ENCODE measurements around the gene MED29.

The MED29 gene

GRCh38 chr19:39417463-39418181, 26.4 kb downstream of the MED29 start:
- peaks cover 4 to 9% of the 10 kb centered on the region in 2 donors for H3K4me1 ChIP-seq (ENCODE audit: control insufficient read depth in 2 of 2, insufficient read depth in 2 of 2, low read length in 2 of 2)
- no peak overlapping the region for H3K9ac ChIP-seq (ENCODE audit: low read depth in 1 of 2, low read length in 2 of 2)
- H3K4me3 ChIP-seq (ENCODE audit: low read length in 2 of 2), result no peak overlapping the region
- H3K27ac ChIP-seq (ENCODE audit: low read depth in 2 of 2, low read length in 2 of 2), result no peak overlapping the region
- H3K27me3 ChIP-seq (ENCODE audit: control insufficient read depth in 2 of 2, insufficient read depth in 2 of 2, low read length in 2 of 2), result peaks cover 2 to 7% of the 10 kb centered on the region in 2 donors
- H3K36me3 ChIP-seq (ENCODE audit: control insufficient read depth in 2 of 2, insufficient read depth in 2 of 2, low read length in 2 of 2), result peaks cover 0 to 6% of the 10 kb centered on the region in 2 donors
- H3K9me3 ChIP-seq (ENCODE audit: control insufficient read depth in 2 of 2, low read length in 2 of 2), result no peaks in the 10 kb centered on the region

GRCh38 chr19:39419003-39419402, 27.8 kb downstream of the MED29 start:
- no peaks in the 10 kb centered on the region for H3K27me3 ChIP-seq (ENCODE audit: control insufficient read depth in 2 of 2, insufficient read depth in 2 of 2, low read length in 2 of 2)
- H3K9me3 ChIP-seq (ENCODE audit: control insufficient read depth in 2 of 2, low read length in 2 of 2), result no peaks in the 10 kb centered on the region
- H3K9ac ChIP-seq (ENCODE audit: low read depth in 1 of 2, low read length in 2 of 2), result no peak overlapping the region
- no peak overlapping the region for H3K27ac ChIP-seq (ENCODE audit: low read depth in 2 of 2, low read length in 2 of 2)
- peaks cover 0 to 8% of the 10 kb centered on the region in 2 donors for H3K4me1 ChIP-seq (ENCODE audit: control insufficient read depth in 2 of 2, insufficient read depth in 2 of 2, low read length in 2 of 2)
- H3K36me3 ChIP-seq (ENCODE audit: control insufficient read depth in 2 of 2, insufficient read depth in 2 of 2, low read length in 2 of 2), result peaks cover 0 to 6% of the 10 kb centered on the region in 2 donors
- H3K4me3 ChIP-seq (ENCODE audit: low read length in 2 of 2), result no peak overlapping the region

- Histone ChIP-seq H3K27me3 (ENCODE audit: control insufficient read depth in 2 of 2, insufficient read depth in 2 of 2, low read length in 2 of 2) (no peaks in the 10 kb centered on the region), H3K4me1 (ENCODE audit: control insufficient read depth in 2 of 2, insufficient read depth in 2 of 2, low read length in 2 of 2) (peaks cover 0 to 3% of the 10 kb centered on the region in 2 donors), H3K4me3 (ENCODE audit: low read length in 2 of 2) (no peak overlapping the region), H3K9me3 (ENCODE audit: control insufficient read depth in 2 of 2, low read length in 2 of 2) (no peaks in the 10 kb centered on the region), H3K36me3 (ENCODE audit: control insufficient read depth in 2 of 2, insufficient read depth in 2 of 2, low read length in 2 of 2) (peaks cover 0 to 6% of the 10 kb centered on the region in 2 donors), H3K27ac (ENCODE audit: low read depth in 2 of 2, low read length in 2 of 2) (no peak overlapping the region), H3K9ac (ENCODE audit: low read depth in 1 of 2, low read length in 2 of 2) (no peak overlapping the region)
Measured at GRCh38 chr19:39420769-39421168, 29.6 kb downstream of the MED29 start.

GRCh38 chr19:39422020-39422419, 30.8 kb downstream of the MED29 start:
- H3K9ac ChIP-seq (ENCODE audit: low read depth in 1 of 2, low read length in 2 of 2), result no peak overlapping the region
- H3K9me3 ChIP-seq (ENCODE audit: control insufficient read depth in 2 of 2, low read length in 2 of 2), result no peaks in the 10 kb centered on the region
- no peak overlapping the region for H3K27ac ChIP-seq (ENCODE audit: low read depth in 2 of 2, low read length in 2 of 2)
- peaks cover 0 to 6% of the 10 kb centered on the region in 2 donors for H3K36me3 ChIP-seq (ENCODE audit: control insufficient read depth in 2 of 2, insufficient read depth in 2 of 2, low read length in 2 of 2)
- H3K4me1 ChIP-seq (ENCODE audit: control insufficient read depth in 2 of 2, insufficient read depth in 2 of 2, low read length in 2 of 2), result no peaks in the 10 kb centered on the region
- no peaks in the 10 kb centered on the region for H3K27me3 ChIP-seq (ENCODE audit: control insufficient read depth in 2 of 2, insufficient read depth in 2 of 2, low read length in 2 of 2)
- no peak overlapping the region for H3K4me3 ChIP-seq (ENCODE audit: low read length in 2 of 2)

GRCh38 chr19:39423258-39424086, 32.3 kb downstream of the MED29 start:
- H3K4me3 ChIP-seq (ENCODE audit: low read length in 2 of 2), result no peak overlapping the region
- H3K27me3 ChIP-seq (ENCODE audit: control insufficient read depth in 2 of 2, insufficient read depth in 2 of 2, low read length in 2 of 2), result no peaks in the 10 kb centered on the region
- no peak overlapping the region for H3K9ac ChIP-seq (ENCODE audit: low read depth in 1 of 2, low read length in 2 of 2)
- H3K36me3 ChIP-seq (ENCODE audit: control insufficient read depth in 2 of 2, insufficient read depth in 2 of 2, low read length in 2 of 2), result peaks cover 0 to 6% of the 10 kb centered on the region in 2 donors
- H3K9me3 ChIP-seq (ENCODE audit: control insufficient read depth in 2 of 2, low read length in 2 of 2), result no peaks in the 10 kb centered on the region
- H3K4me1 ChIP-seq (ENCODE audit: control insufficient read depth in 2 of 2, insufficient read depth in 2 of 2, low read length in 2 of 2), result no peaks in the 10 kb centered on the region
- H3K27ac ChIP-seq (ENCODE audit: low read depth in 2 of 2, low read length in 2 of 2), result no peak overlapping the region

GRCh38 chr19:39424934-39425333, 33.8 kb downstream of the MED29 start:
- Histone ChIP-seq H3K36me3 (ENCODE audit: control insufficient read depth in 2 of 2, insufficient read depth in 2 of 2, low read length in 2 of 2) (peaks cover 0 to 4% of the 10 kb centered on the region in 2 donors), H3K4me3 (ENCODE audit: low read length in 2 of 2) (no peak overlapping the region), H3K27ac (ENCODE audit: low read depth in 2 of 2, low read length in 2 of 2) (no peak overlapping the region), H3K9me3 (ENCODE audit: control insufficient read depth in 2 of 2, low read length in 2 of 2) (no peaks in the 10 kb centered on the region), H3K9ac (ENCODE audit: low read depth in 1 of 2, low read length in 2 of 2) (no peak overlapping the region), H3K27me3 (ENCODE audit: control insufficient read depth in 2 of 2, insufficient read depth in 2 of 2, low read length in 2 of 2) (no peaks in the 10 kb centered on the region), H3K4me1 (ENCODE audit: control insufficient read depth in 2 of 2, insufficient read depth in 2 of 2, low read length in 2 of 2) (no peaks in the 10 kb centered on the region)

- H3K9ac ChIP-seq (ENCODE audit: low read depth in 1 of 2, low read length in 2 of 2), result no peak overlapping the region
- no peaks in the 10 kb centered on the region for H3K4me1 ChIP-seq (ENCODE audit: control insufficient read depth in 2 of 2, insufficient read depth in 2 of 2, low read length in 2 of 2)
- H3K27me3 ChIP-seq (ENCODE audit: control insufficient read depth in 2 of 2, insufficient read depth in 2 of 2, low read length in 2 of 2), result no peaks in the 10 kb centered on the region
- H3K9me3 ChIP-seq (ENCODE audit: control insufficient read depth in 2 of 2, low read length in 2 of 2), result no peaks in the 10 kb centered on the region
- peaks cover 0 to 4% of the 10 kb centered on the region in 2 donors for H3K36me3 ChIP-seq (ENCODE audit: control insufficient read depth in 2 of 2, insufficient read depth in 2 of 2, low read length in 2 of 2)
- H3K4me3 ChIP-seq (ENCODE audit: low read length in 2 of 2), result no peak overlapping the region
- H3K27ac ChIP-seq (ENCODE audit: low read depth in 2 of 2, low read length in 2 of 2), result no peak overlapping the region
Measured at GRCh38 chr19:39425744-39426143, 34.6 kb downstream of the MED29 start.

GRCh38 chr19:39426170-39426569, 35.0 kb downstream of the MED29 start:
- Histone ChIP-seq H3K27ac (ENCODE audit: low read depth in 2 of 2, low read length in 2 of 2) (no peak overlapping the region), H3K9ac (ENCODE audit: low read depth in 1 of 2, low read length in 2 of 2) (no peak overlapping the region), H3K4me3 (ENCODE audit: low read length in 2 of 2) (no peak overlapping the region), H3K9me3 (ENCODE audit: control insufficient read depth in 2 of 2, low read length in 2 of 2) (no peaks in the 10 kb centered on the region), H3K36me3 (ENCODE audit: control insufficient read depth in 2 of 2, insufficient read depth in 2 of 2, low read length in 2 of 2) (peaks cover 0 to 5% of the 10 kb centered on the region in 2 donors), H3K27me3 (ENCODE audit: control insufficient read depth in 2 of 2, insufficient read depth in 2 of 2, low read length in 2 of 2) (no peaks in the 10 kb centered on the region), H3K4me1 (ENCODE audit: control insufficient read depth in 2 of 2, insufficient read depth in 2 of 2, low read length in 2 of 2) (peaks cover 3 to 4% of the 10 kb centered on the region in 2 donors)

GRCh38 chr19:39427707-39428106, 36.5 kb downstream of the MED29 start:
- Histone ChIP-seq H3K27ac (ENCODE audit: low read depth in 2 of 2, low read length in 2 of 2) (no peak overlapping the region), H3K9me3 (ENCODE audit: control insufficient read depth in 2 of 2, low read length in 2 of 2) (no peaks in the 10 kb centered on the region), H3K4me1 (ENCODE audit: control insufficient read depth in 2 of 2, insufficient read depth in 2 of 2, low read length in 2 of 2) (peaks cover 4% of the 10 kb centered on the region in 2 donors), H3K27me3 (ENCODE audit: control insufficient read depth in 2 of 2, insufficient read depth in 2 of 2, low read length in 2 of 2) (no peaks in the 10 kb centered on the region), H3K4me3 (ENCODE audit: low read length in 2 of 2) (no peak overlapping the region), H3K9ac (ENCODE audit: low read depth in 1 of 2, low read length in 2 of 2) (no peak overlapping the region), H3K36me3 (ENCODE audit: control insufficient read depth in 2 of 2, insufficient read depth in 2 of 2, low read length in 2 of 2) (peaks cover 4 to 7% of the 10 kb centered on the region in 2 donors)
